ENCODE results near the gene TMEM74B. TPM values are rescaled to one million over a fixed set of nuclear protein-coding genes. Genes with fewer than 3 reads are reported as not detected.

TMEM74B gene
- total and polyA plus RNA-seq, 9 of the 15 experiments (the other 6 are each of a cell fraction or from before 2014, with no cell fraction given), result 0.24 to 19.0 (median 7.5) TPM

- no peak for TF ChIP-seq PHF8 (IDR thresholded peaks at IDR 0.05; ENCODE audit: borderline replicate concordance, low read length)
- no peak for TF ChIP-seq ZNF431 (CRISPR knock-in tag; IDR thresholded peaks at IDR 0.05)
- peak; percentile 93; the same call in 1 of the 2 replicates for TF ChIP-seq LEF1 (IDR thresholded peaks at IDR 0.05)
- no peak for TF ChIP-seq MCM5 (IDR thresholded peaks at IDR 0.05; ENCODE audit: low read depth)
- peak; percentile 92 for TF ChIP-seq RFX1 (IDR thresholded peaks at IDR 0.05)
- TF ChIP-seq, protein P1, sequence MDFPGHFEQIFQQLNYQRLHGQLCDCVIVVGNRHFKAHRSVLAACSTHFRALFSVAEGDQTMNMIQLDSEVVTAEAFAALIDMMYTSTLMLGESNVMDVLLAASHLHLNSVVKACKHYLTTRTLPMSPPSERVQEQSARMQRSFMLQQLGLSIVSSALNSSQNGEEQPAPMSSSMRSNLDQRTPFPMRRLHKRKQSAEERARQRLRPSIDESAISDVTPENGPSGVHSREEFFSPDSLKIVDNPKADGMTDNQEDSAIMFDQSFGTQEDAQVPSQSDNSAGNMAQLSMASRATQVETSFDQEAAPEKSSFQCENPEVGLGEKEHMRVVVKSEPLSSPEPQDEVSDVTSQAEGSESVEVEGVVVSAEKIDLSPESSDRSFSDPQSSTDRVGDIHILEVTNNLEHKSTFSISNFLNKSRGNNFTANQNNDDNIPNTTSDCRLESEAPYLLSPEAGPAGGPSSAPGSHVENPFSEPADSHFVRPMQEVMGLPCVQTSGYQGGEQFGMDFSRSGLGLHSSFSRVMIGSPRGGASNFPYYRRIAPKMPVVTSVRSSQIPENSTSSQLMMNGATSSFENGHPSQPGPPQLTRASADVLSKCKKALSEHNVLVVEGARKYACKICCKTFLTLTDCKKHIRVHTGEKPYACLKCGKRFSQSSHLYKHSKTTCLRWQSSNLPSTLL (IDR thresholded peaks at IDR 0.05), result no peak
- peak; percentile 83 for TF ChIP-seq ARID1B (IDR thresholded peaks at IDR 0.05)
- peak; percentile 62 for TF ChIP-seq KLF16 (IDR thresholded peaks at IDR 0.05)
- TF ChIP-seq ETV5 (CRISPR knock-in tag; IDR thresholded peaks at IDR 0.05; ENCODE audit: low read depth), result peak; percentile 63
- TF ChIP-seq, protein P2, sequence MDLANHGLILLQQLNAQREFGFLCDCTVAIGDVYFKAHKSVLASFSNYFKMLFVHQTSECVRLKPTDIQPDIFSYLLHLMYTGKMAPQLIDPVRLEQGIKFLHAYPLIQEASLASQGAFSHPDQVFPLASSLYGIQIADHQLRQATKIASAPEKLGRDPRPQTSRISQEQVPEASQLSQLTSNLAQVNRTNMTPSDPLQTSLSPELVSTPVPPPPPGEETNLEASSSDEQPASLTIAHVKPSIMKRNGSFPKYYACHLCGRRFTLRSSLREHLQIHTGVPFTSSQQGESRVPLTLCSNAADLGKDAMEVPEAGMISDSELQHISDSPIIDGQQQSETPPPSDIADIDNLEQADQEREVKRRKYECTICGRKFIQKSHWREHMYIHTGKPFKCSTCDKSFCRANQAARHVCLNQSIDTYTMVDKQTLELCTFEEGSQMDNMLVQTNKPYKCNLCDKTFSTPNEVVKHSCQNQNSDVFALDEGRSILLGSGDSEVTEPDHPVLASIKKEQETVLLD (IDR thresholded peaks at IDR 0.05), result peak; percentile 70; the same call in 1 of the 2 replicates
- peak; percentile 86 for TF ChIP-seq EP300 (IDR thresholded peaks at IDR 0.05; ENCODE audit: low read length)
- TF ChIP-seq, protein P3, sequence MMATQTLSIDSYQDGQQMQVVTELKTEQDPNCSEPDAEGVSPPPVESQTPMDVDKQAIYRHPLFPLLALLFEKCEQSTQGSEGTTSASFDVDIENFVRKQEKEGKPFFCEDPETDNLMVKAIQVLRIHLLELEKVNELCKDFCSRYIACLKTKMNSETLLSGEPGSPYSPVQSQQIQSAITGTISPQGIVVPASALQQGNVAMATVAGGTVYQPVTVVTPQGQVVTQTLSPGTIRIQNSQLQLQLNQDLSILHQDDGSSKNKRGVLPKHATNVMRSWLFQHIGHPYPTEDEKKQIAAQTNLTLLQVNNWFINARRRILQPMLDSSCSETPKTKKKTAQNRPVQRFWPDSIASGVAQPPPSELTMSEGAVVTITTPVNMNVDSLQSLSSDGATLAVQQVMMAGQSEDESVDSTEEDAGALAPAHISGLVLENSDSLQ (IDR thresholded peaks at IDR 0.05), result no peak
- no peak for TF ChIP-seq HNRNPH1 (optimal IDR thresholded peaks at IDR 0.05; ENCODE audit: low read depth, low read length)
- peak; percentile 60 for TF ChIP-seq FOSL1 (tag; conservative IDR thresholded peaks at IDR 0.05)
- no peak for TF ChIP-seq NELFE (IDR thresholded peaks at IDR 0.05; ENCODE audit: insufficient read depth, insufficient read length)
- TF ChIP-seq NRF1 (conservative IDR thresholded peaks at IDR 0.05 in 1 of 2, IDR thresholded peaks at IDR 0.05 in 1 of 2), result 0 out of 4 replicates have a peak, but pooled peaks of 1 of the 2 experiments have one; percentile 15
- TF ChIP-seq PRPF4 (IDR thresholded peaks at IDR 0.05; ENCODE audit: insufficient read depth, low read depth, low read length, poor library complexity, severe bottlenecking), result no peak
- TF ChIP-seq TCFL5 (CRISPR knock-in tag; conservative IDR thresholded peaks at IDR 0.05), result no peak
- TF ChIP-seq ARNT (IDR thresholded peaks at IDR 0.05), result peak in 1 of 2 experiments; percentile 66; a peak in 2 of 4 replicates
- TF ChIP-seq ZEB2 (IDR thresholded peaks at IDR 0.05), result peak; percentile 64
- TF ChIP-seq KLF1 (tag; IDR thresholded peaks at IDR 0.05), result no peak
- TF ChIP-seq TBL1XR1 (IDR thresholded peaks at IDR 0.05; ENCODE audit: low read length in 2 of 2), result peak in 1 of 2 experiments; percentile 75; a peak in 3 of 4 replicates
- TF ChIP-seq XRCC4 (IDR thresholded peaks at IDR 0.05; ENCODE audit: extremely low read depth, insufficient read depth, insufficient read length), result no peak
- no peak for TF ChIP-seq KLF13 (tag; IDR thresholded peaks at IDR 0.05; ENCODE audit: borderline replicate concordance, low read depth)
- TF ChIP-seq, protein P4, sequence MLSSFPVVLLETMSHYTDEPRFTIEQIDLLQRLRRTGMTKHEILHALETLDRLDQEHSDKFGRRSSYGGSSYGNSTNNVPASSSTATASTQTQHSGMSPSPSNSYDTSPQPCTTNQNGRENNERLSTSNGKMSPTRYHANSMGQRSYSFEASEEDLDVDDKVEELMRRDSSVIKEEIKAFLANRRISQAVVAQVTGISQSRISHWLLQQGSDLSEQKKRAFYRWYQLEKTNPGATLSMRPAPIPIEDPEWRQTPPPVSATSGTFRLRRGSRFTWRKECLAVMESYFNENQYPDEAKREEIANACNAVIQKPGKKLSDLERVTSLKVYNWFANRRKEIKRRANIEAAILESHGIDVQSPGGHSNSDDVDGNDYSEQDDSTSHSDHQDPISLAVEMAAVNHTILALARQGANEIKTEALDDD (IDR thresholded peaks at IDR 0.05), result peak; percentile 67
Measured at GRCh38 chr20:1187605-1188171, 2.9 kb upstream of the TMEM74B start (continued).

Data from K562 (cell line).